COR-L47 (cell line): ENCODE measurements around the gene ALDOB.

Experiments
- DNase-seq: peaks from one replicate; lab custom pipeline; 2025; lab: John Stamatoyannopoulos, UW

The ALDOB gene

GRCh38 chr9:101383361-101383760 is 52.2 kb downstream of the ALDOB start:
- no peak for DNase-seq

DNA sequence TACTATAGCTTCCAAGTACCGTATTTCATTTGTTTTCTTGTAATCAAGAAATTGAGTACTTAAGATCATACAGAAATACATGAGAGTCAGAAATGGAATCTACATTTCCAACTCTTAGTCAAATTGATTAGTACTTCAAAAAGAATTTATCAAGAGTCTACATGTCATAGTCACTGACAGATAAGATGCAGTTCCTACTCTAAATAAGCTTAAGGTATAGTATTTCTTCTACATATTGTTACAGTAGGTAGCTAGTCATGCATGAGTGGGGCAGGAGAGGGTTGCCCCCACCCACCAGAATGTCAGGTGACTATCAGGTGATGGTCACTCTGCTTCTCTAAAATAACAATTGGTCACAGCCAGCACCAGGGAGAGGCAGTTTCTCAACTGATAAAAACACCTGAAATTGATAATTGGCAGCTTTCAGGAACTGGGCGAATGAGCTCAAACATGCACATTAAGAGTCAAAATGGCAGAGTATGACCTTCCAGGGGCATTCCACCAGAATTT is 53.7 kb downstream of the ALDOB start:
- no peak for DNase-seq

GRCh38 chr9:101381118-101381517 is 54.5 kb downstream of the ALDOB start:
- no peak for DNase-seq

GRCh38 chr9:101380295-101380694 is 55.3 kb downstream of the ALDOB start:
- DNase-seq, result no peak

DNA sequence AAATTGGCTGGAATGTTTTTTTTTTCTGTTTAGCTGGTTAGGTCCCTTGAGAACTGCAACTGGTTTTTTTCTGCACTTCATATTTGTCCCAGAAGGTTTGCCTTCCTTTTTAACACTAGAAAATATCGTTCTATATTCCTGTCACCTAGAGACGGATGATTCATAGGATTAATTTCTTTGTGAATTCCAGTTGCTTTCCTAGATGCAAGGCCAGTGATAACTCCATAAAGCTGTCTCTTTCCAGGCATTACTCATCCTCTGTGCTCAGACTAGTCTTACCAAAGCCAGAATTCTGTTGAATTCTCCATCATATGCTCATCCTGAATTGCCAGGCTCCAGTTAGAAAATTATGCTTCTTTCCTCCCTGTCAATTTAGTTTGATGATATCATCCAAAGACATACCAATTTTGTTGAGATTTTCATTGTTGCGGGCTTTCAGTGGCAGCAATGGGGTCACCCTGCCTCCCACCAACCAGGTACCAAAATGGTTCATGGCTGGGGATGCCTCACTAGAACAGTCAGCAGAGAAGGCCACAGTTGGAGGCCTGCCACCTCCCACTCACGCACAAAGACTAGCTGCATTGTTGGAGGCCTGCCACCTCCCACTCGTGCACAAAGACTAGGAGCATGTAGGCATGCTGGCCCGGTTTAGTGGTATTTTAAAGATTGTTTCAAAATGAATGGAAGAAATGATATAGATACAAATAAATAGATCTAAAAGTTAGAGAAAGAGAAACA is 59.3 kb downstream of the ALDOB start:
- no peak for DNase-seq

DNA sequence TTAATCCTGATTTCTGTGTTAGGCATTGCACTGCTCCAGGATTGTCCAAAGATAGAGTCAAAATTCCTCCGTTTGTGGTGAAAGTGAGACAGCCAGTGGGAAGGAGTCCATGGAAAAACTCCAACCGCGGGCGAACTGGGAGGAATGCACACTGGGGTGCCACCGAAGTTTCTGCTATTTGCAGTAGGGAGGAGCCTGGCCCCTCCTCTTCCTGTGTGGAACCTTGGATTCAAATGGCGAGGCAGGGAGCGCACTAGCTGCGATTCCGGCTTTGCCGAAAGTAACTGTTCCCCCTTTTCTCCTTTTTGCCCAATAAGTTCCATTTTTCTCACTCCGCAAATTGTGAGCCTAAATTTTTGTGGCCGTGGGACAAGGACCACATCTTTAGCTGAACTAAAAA is 60.0 kb downstream of the ALDOB start:
- DNase-seq, result no peak

DNA sequence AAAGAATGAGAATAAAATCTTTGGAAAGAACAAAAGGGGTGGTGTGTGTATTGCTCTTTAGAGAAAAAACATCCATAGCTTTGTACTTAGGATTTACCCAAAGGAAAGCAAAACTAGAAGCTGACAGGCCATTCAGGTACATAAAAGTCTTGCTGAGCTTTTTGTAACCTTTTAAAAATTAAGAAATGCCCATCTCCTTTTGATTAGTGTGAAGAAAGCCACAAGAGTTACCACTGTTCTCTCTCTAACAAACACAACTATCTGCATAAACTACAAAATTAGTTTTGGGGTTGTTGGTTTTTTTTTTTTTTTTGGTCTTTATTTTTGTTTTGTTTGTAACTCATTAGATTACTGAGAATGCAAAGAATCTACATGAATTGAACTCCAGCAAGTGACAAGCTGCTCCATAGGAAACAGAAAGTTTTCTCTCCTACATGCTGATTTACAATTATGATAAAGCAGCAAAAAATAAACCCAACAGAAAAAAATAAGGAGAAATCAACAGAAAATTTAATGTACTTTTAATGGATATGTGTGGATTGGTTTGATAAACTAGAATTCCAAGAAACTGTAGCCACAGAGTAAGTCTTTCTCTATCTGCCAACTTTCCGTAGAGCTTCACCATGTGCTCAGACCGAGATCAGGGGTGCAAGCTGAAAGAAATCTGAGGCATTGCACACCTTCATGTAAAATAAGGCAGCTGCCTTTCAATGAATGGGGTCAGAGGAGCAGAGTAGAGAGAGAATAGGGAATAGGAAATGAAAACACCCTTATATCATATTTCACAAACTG is 63.1 kb downstream of the ALDOB start:
- DNase-seq, result no peak

DNA sequence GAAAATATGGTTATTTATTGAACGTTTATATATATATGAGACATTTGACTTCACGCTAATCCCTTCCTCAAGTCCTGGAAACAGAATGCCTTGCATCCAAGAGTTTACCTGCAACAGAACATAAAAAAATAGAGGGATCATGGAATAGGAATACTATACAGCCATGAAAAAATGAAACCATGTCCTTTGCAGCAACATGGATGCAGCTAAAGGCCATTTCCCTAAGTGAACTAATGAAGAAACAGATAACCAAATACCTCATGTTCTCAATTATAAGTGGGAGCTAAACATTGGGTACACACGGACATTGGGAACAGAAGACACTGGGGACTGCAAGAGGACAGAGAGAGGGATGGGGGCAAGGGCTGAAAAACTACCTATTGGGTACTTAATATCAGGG is 63.8 kb downstream of the ALDOB start:
- DNase-seq, result no peak
